ENCODE data around the gene EPM2A. TPM values are rescaled to one million over a fixed set of nuclear protein-coding genes. Genes with fewer than 3 reads are reported as not detected.
"Not testable (repeated sequence)": the region's sequence is repeated elsewhere in the genome, so short reads cannot be mapped to it uniquely, and the experiment has no call there.

The EPM2A gene
- total RNA-seq, 4 donors from 2014 or later: 2.4 to 24.4 (median 6.6) TPM

GRCh38 chr6:145752638-145753037 lies 17.3 kb upstream of the EPM2A start:
- Histone ChIP-seq H3K4me3 (no peak overlapping the region), H3K27ac (no peak overlapping the region), H3K27me3 (no peaks in the 10 kb centered on the region), H3K4me1 (peaks cover 0 to 3% (median 0%) of the 10 kb centered on the region in 3 donors), H3K9me3 (no peaks in the 10 kb centered on the region), H3K36me3 (no peaks in the 10 kb centered on the region)
- no peak for DNase-seq
- 59 to 61% methylated on average over 2 of the region's 2 CpGs for WGBS, 2 donors
- intact Hi-C loops (cut with DNase I): no loop called here
- TF ChIP-seq POLR2A (IDR thresholded peaks at IDR 0.05) (no peak), CTCF (IDR thresholded peaks at IDR 0.05) (no peak)

DNA sequence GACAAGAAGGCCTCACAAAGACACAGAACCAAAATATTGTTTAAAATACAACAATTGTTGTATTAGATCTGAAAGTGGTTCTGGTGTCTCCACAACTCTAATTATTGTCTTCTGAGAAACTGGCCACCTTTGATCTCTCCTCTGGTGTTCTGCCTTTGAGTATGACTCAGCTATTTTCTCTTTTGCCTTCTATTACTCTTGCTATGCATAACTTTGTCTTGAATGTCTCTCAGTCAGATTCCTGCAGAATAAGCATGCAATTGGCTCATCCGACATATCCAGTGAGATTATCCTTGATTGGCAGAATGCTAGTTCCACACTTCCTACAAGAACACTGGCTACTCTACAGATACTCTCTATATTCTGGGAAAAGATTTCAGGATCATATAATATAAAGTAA lies 14.3 kb upstream of the EPM2A start:
- no peak overlapping the region for H3K4me3 ChIP-seq
- H3K4me1 ChIP-seq: peaks cover 0 to 3% (median 0%) of the 10 kb centered on the region in 3 donors
- no peaks in the 10 kb centered on the region for H3K27me3 ChIP-seq
- intact Hi-C loops (cut with DNase I): no loop called here
- no peaks in the 10 kb centered on the region for H3K36me3 ChIP-seq
- no peak overlapping the region for H3K27ac ChIP-seq
- no peak for DNase-seq
- TF ChIP-seq POLR2A (IDR thresholded peaks at IDR 0.05) (no peak), CTCF (IDR thresholded peaks at IDR 0.05) (no peak)
- no peaks in the 10 kb centered on the region for H3K9me3 ChIP-seq
- WGBS, 2 donors: 17 to 33% methylated on average over 1 of the region's 1 CpG

- intact Hi-C loops (cut with DNase I): no loop called here
- WGBS, 2 donors: 100% methylated on average over 1 of the region's 1 CpG
- DNase-seq: no peak
These were observed 10.5 kb upstream of the EPM2A start for GRCh38 chr6:145745861-145746260.

GRCh38 chr6:145744619-145745018 lies 9.3 kb upstream of the EPM2A start:
- WGBS, 2 donors: 42 to 65% methylated on average over 2 of the region's 2 CpGs
- Histone ChIP-seq H3K27ac (no peak overlapping the region), H3K36me3 (no peaks in the 10 kb centered on the region), H3K9me3 (no peaks in the 10 kb centered on the region), H3K27me3 (peaks cover 0 to 10% (median 0%) of the 10 kb centered on the region in 4 donors), H3K4me1 (peaks cover 0 to 2% (median 0%) of the 10 kb centered on the region in 3 donors), H3K4me3 (no peak overlapping the region)
- intact Hi-C loops (cut with DNase I): no loop called here
- TF ChIP-seq CTCF (IDR thresholded peaks at IDR 0.05) (no peak), POLR2A (IDR thresholded peaks at IDR 0.05) (no peak)
- no peak for DNase-seq

More at GRCh38 chr6:145745861-145746260, 10.5 kb upstream of the EPM2A start:
- Histone ChIP-seq H3K4me3 (no peak overlapping the region), H3K9me3 (no peaks in the 10 kb centered on the region), H3K4me1 (peaks cover 0 to 3% (median 0%) of the 10 kb centered on the region in 3 donors), H3K27ac (no peak overlapping the region), H3K36me3 (no peaks in the 10 kb centered on the region), H3K27me3 (peaks cover 0 to 10% (median 0%) of the 10 kb centered on the region in 4 donors)
- TF ChIP-seq POLR2A (IDR thresholded peaks at IDR 0.05): no peak
- no peak for TF ChIP-seq CTCF (IDR thresholded peaks at IDR 0.05)

DNA sequence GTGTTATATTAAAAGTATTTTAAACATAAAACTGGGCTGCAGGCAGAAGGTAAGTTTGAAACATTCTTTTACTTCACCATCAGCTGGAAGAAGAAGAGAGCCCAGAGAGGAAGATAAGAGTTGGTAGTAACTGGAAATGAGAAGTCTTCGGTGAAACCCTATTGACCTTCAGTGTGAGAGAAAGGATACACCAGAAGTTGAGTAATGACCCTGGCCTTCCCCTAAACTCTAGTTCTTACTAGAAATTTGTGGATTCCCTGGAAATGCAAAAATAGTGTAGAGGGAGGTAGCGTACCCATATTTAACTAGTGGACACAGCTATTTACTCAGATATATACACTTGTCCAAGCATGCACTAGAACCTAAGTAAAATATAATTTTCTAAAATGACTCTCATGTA lies 8.0 kb upstream of the EPM2A start:
- H3K36me3 ChIP-seq: no peaks in the 10 kb centered on the region
- H3K27ac ChIP-seq: no peak overlapping the region
- H3K9me3 ChIP-seq: no peaks in the 10 kb centered on the region
- H3K4me1 ChIP-seq: no peaks in the 10 kb centered on the region
- intact Hi-C loops (cut with DNase I): no loop called here
- no peak for DNase-seq
- no peak for TF ChIP-seq POLR2A (IDR thresholded peaks at IDR 0.05)
- TF ChIP-seq CTCF (IDR thresholded peaks at IDR 0.05): no peak
- H3K4me3 ChIP-seq: no peak overlapping the region
- peaks cover 0 to 10% (median 0%) of the 10 kb centered on the region in 4 donors for H3K27me3 ChIP-seq
- 76 to 90% methylated on average over 2 of the region's 2 CpGs for WGBS, 2 donors

GRCh38 chr6:145742472-145742871 lies 7.2 kb upstream of the EPM2A start:
- H3K27me3 ChIP-seq: peaks cover 0 to 10% (median 0%) of the 10 kb centered on the region in 4 donors
- H3K4me3 ChIP-seq; H3K36me3 ChIP-seq; H3K9me3 ChIP-seq; H3K27ac ChIP-seq; intact Hi-C loops (cut with DNase I); DNase-seq; H3K4me1 ChIP-seq: not testable (repeated sequence)
- 90% methylated on average over 2 of the region's 6 CpGs; no CpG with 5 or more reads in 1 of the 2 donors for WGBS, 2 donors

DNA sequence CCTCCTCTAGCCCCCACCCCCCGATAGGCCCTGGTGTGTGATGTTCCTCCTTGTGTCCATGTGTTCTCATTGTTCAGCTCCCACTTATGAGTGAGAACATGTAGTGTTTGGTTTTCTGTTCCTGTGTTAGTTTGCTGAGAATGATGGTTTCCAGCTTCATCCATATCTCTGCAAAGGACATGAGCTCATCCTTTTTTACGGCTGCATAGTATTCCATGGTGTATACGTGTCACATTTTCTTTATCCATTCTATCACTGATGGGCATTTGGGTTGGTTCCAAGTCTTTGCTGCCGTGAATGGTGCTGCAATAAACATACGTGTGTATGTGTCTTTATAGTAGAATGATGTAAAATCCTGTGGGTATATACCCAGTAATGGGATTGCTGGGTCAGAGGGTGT lies 4.4 kb upstream of the EPM2A start:
- Histone ChIP-seq H3K27me3 (peaks cover 0 to 10% (median 0%) of the 10 kb centered on the region in 4 donors), H3K4me1 (peaks cover 0 to 23% (median 0%) of the 10 kb centered on the region in 3 donors)
- H3K9me3 ChIP-seq; H3K36me3 ChIP-seq; intact Hi-C loops (cut with DNase I); DNase-seq; H3K27ac ChIP-seq; H3K4me3 ChIP-seq: not testable (repeated sequence)
- 91 to 92% methylated on average over 5 of the region's 5 CpGs for WGBS, 2 donors
